Thoracic aorta (tissue), 2 donors: ENCODE data around the gene GTSE1. TPM values are rescaled to one million over a fixed set of nuclear protein-coding genes. Genes with fewer than 3 reads are reported as not detected.

ENCODE experiments used
- ATAC-seq: fragments of 150-250 bp; one replicate; pipeline ENCODE4 v1.8.0; 2017; ENCODE audit warnings: low read depth; ENCODE audit not compliant: insufficient number of reproducible peaks, low FRiP score
- DNase-seq: peaks from one replicate; pipeline ENCODE4 v3.0.0-alpha.2; 2020; ENCODE audit warnings: low spot score
- H3K27ac ChIP-seq, 2 donors: fragments of 200-600 bp; sonication (generic); 1 replicate in 1 of 2; 2 replicates in 1 of 2; pipeline ENCODE4 v1.5.1; 2016; ENCODE audit warnings: mild to moderate bottlenecking in 2 of 2, moderate library complexity in 2 of 2
- H3K27me3 ChIP-seq: fragments of 200-600 bp; sonication (generic); replicated peaks from 2 replicates; pipeline ENCODE4 v1.6.0; 2016; ENCODE audit warnings: mild to moderate bottlenecking; ENCODE audit not compliant: insufficient read depth
- H3K36me3 ChIP-seq: fragments of 200-600 bp; sonication (generic); one replicate; pipeline ENCODE4 v1.5.1; 2016
- H3K4me1 ChIP-seq, 2 donors: fragments of 200-600 bp; sonication (generic); 1 replicate in 1 of 2; 2 replicates in 1 of 2; pipeline versions ENCODE4 v1.5.1 to v1.6.0; 2016; ENCODE audit warnings: low read depth in 2 of 2, mild to moderate bottlenecking in 1 of 2; ENCODE audit not compliant: control insufficient read depth in 1 of 2
- H3K4me3 ChIP-seq: fragments of 200-600 bp; sonication (generic); 2 replicates; pipeline ENCODE4 v1.5.1; 2016; ENCODE audit warnings: mild to moderate bottlenecking
- H3K9me3 ChIP-seq: fragments of 200-600 bp; sonication (generic); 2 replicates; pipeline ENCODE4 v1.5.1; 2016
- CTCF ChIP-seq: fragments of 200-600 bp; sonication (generic); IDR thresholded peaks from one replicate; pipeline ENCODE4 v1.5.1; 2019; ENCODE audit warnings: antibody characterized with exemption
- total RNA-seq, 2 donors: library from RNA; depleted of rRNA; stranded (reverse); fragments of >200 nt; gene quantifications; one replicate each; pipeline versions ENCODE4 v1.1.0 to v1.2.3, GENCODE V29; 2016

The GTSE1 gene
- total RNA-seq, 2 donors from 2014 or later, result 0.41 to 0.92 TPM

- ATAC-seq (no peak), DNase-seq (no peak)
- Histone ChIP-seq H3K9me3 (no peaks in the 10 kb centered on the region), H3K36me3 (no peaks in the 10 kb centered on the region), H3K27me3 (no peaks in the 10 kb centered on the region), H3K4me1 (peaks cover 10 to 20% of the 10 kb centered on the region in 2 donors), H3K4me3 (no peak overlapping the region), H3K27ac (no peak overlapping the region)
- TF ChIP-seq CTCF, result no peak
Observed at GRCh38 chr22:46299101-46299500, 2.4 kb downstream of the GTSE1 start.

GRCh38 chr22:46300491-46300890 lies 3.8 kb downstream of the GTSE1 start:
- H3K4me3 ChIP-seq, result no peak overlapping the region
- ATAC-seq (no peak), DNase-seq (no peak)
- no peak overlapping the region for H3K27ac ChIP-seq
- H3K36me3 ChIP-seq, result no peaks in the 10 kb centered on the region
- no peaks in the 10 kb centered on the region for H3K9me3 ChIP-seq
- no peak for TF ChIP-seq CTCF
- peaks cover 10 to 17% of the 10 kb centered on the region in 2 donors for H3K4me1 ChIP-seq
- no peaks in the 10 kb centered on the region for H3K27me3 ChIP-seq

GRCh38 chr22:46303347-46303965 lies 6.8 kb downstream of the GTSE1 start:
- ATAC-seq, result no peak

GRCh38 chr22:46308283-46308988 lies 11.8 kb downstream of the GTSE1 start:
- DNase-seq (no peak), ATAC-seq (no peak)
- no peaks in the 10 kb centered on the region for H3K4me1 ChIP-seq

More at GRCh38 chr22:46303347-46303965, 6.8 kb downstream of the GTSE1 start:
- no peaks in the 10 kb centered on the region for H3K27me3 ChIP-seq
- no peak overlapping the region for H3K27ac ChIP-seq
- no peaks in the 10 kb centered on the region for H3K4me1 ChIP-seq
- DNase-seq, result no peak
- H3K36me3 ChIP-seq, result no peaks in the 10 kb centered on the region
- H3K9me3 ChIP-seq, result no peaks in the 10 kb centered on the region
- no peak for TF ChIP-seq CTCF
- H3K4me3 ChIP-seq, result no peak overlapping the region

More at GRCh38 chr22:46308283-46308988, 11.8 kb downstream of the GTSE1 start:
- no peaks in the 10 kb centered on the region for H3K36me3 ChIP-seq
- H3K9me3 ChIP-seq, result no peaks in the 10 kb centered on the region
- no peaks in the 10 kb centered on the region for H3K27me3 ChIP-seq
- H3K27ac ChIP-seq, result no peak overlapping the region
- no peak for TF ChIP-seq CTCF
- H3K4me3 ChIP-seq, result no peak overlapping the region
